Suprapubic skin (tissue), 3 donors: ENCODE data around the gene SPRYD3.

Source experiments
- EP300 ChIP-seq: sonication (generic); formaldehyde crosslinking; IDR thresholded peaks from one replicate; pipeline ENCODE4 v1.6.1; 2017; ENCODE audit warnings: antibody characterized with exemption
- TF ChIP-seq, protein P1 (sequence below), 2 donors: fragments of 200-600 bp in 1 of 2; fragments of 450-650 bp in 1 of 2; sonication (generic) in 1 of 2; IDR thresholded peaks; one replicate each; pipeline ENCODE4 v1.5.1; 2016 to 2019; ENCODE audit warnings: antibody characterized with exemption in 2 of 2, mild to moderate bottlenecking in 1 of 2, moderate library complexity in 1 of 2

DNA sequence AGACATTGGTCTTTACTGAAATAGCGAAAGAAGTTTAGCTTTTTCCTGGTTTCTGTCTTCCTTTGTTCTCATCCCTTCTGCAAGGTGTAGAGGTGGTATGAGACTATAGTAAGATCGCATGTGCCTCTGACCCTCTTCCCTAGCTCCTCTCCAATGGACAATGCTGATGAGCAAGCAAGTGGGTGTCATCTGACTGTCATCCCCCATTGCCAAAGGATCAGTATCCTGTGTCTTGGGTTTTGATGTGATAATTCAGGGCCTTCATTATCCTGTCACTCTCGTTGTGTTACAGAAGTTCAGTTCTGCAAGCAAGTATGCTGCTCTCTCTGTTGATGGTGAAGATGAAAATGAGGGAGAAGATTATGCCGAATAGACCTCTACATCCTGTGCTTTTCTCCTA is 39.3 kb downstream of the SPRYD3 start:
- TF ChIP-seq, protein P1, sequence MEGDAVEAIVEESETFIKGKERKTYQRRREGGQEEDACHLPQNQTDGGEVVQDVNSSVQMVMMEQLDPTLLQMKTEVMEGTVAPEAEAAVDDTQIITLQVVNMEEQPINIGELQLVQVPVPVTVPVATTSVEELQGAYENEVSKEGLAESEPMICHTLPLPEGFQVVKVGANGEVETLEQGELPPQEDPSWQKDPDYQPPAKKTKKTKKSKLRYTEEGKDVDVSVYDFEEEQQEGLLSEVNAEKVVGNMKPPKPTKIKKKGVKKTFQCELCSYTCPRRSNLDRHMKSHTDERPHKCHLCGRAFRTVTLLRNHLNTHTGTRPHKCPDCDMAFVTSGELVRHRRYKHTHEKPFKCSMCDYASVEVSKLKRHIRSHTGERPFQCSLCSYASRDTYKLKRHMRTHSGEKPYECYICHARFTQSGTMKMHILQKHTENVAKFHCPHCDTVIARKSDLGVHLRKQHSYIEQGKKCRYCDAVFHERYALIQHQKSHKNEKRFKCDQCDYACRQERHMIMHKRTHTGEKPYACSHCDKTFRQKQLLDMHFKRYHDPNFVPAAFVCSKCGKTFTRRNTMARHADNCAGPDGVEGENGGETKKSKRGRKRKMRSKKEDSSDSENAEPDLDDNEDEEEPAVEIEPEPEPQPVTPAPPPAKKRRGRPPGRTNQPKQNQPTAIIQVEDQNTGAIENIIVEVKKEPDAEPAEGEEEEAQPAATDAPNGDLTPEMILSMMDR (IDR thresholded peaks at IDR 0.05), result no peak
- TF ChIP-seq EP300, result no peak
